H1 (cell line): ENCODE data around the gene DNAJB11. TPM values are rescaled to one million over a fixed set of nuclear protein-coding genes. Genes with fewer than 3 reads are reported as not detected.

Source experiments
- CTCF ChIA-PET: fragments of 300-600 bp; sonication (Branson Sonifier 250); formaldehyde crosslinking; loops from one replicate; lab custom pipeline; 2021; ENCODE audit not compliant: partially characterized antibody; lab: Charles Lee
- POLR2A ChIA-PET: fragments of 300-600 bp; sonication (Branson Sonifier 250); formaldehyde crosslinking; loops from one replicate; lab custom pipeline; 2021; ENCODE audit warnings: inconsistent platforms; ENCODE audit not compliant: partially characterized antibody; lab: Charles Lee
- DNase-seq, 2 experiments: peaks; one replicate each; pipeline versions ENCODE4 v3.0.0 to v3.0.0-alpha.2; 2010 to 2022; ENCODE audit warnings: low spot score in 2 of 2, low read depth in 1 of 2, mixed read lengths in 1 of 2
- FAIRE-seq: peaks from 2 replicates; lab custom pipeline; 2011; peaks lifted over from hg19 to GRCh38; lab: Jason Lieb, UNC
- H2AFZ ChIP-seq: 2 replicates; pipeline ENCODE4 v1.8.1; 2012; ENCODE audit warnings: low read length, inconsistent platforms
- H2AK5ac ChIP-seq: 2 replicates; pipeline ENCODE4 v1.6.1; 2013; ENCODE audit warnings: low read depth, low read length
- H2BK120ac ChIP-seq: replicated peaks from 2 replicates; pipeline ENCODE3; 2013; ENCODE audit warnings: low read depth, low read length, inconsistent platforms
- H2BK12ac ChIP-seq: 2 replicates; pipeline ENCODE4 v1.6.1; 2013; ENCODE audit warnings: low read depth, low read length
- H2BK15ac ChIP-seq: 2 replicates; pipeline ENCODE4 v1.6.1; 2013; ENCODE audit warnings: low read length
- H2BK20ac ChIP-seq: 2 replicates; pipeline ENCODE4 v1.6.1; 2013; ENCODE audit warnings: low read length
- H2BK5ac ChIP-seq: 2 replicates; pipeline ENCODE4 v1.6.1; 2013; ENCODE audit warnings: low read depth, low read length
- H3K14ac ChIP-seq: 2 replicates; pipeline ENCODE4 v1.6.1; 2013; ENCODE audit warnings: inconsistent platforms; ENCODE audit not compliant: insufficient read length
- H3K18ac ChIP-seq: 2 replicates; pipeline ENCODE4 v1.6.1; 2013; ENCODE audit warnings: low read length; ENCODE audit errors: extremely low read depth
- H3K23ac ChIP-seq: 2 replicates; pipeline ENCODE4 v1.6.1; 2013; ENCODE audit warnings: inconsistent platforms; ENCODE audit not compliant: insufficient read length
- H3K23me2 ChIP-seq: 2 replicates; pipeline ENCODE4 v1.6.1; 2013; ENCODE audit warnings: low read depth, low read length
- H3K27ac ChIP-seq: 2 replicates; pipeline ENCODE4 v1.6.1; 2011; ENCODE audit warnings: low read depth, low read length, inconsistent platforms
- H3K27me3 ChIP-seq, 4 experiments: replicated peaks in 1 of 4; 1 replicate in 1 of 4; 2 replicates in 3 of 4; pipeline versions ENCODE4 v1.6.1 to v1.8.1; 2011 to 2013; ENCODE audit warnings: low read length in 3 of 4, mild to moderate bottlenecking in 3 of 4, inconsistent platforms in 2 of 4, mixed read lengths in 2 of 4, moderate library complexity in 1 of 4; ENCODE audit not compliant: control insufficient read depth in 3 of 4, insufficient read depth in 3 of 4; ENCODE audit errors: extremely low read depth in 1 of 4
- H3K36me3 ChIP-seq, 4 experiments: 2 replicates each; pipeline versions ENCODE4 v1.6.1 to v1.8.1; 2011 to 2013; ENCODE audit warnings: mild to moderate bottlenecking in 4 of 4, low read length in 3 of 4, moderate library complexity in 2 of 4, control low read depth in 1 of 4, inconsistent platforms in 1 of 4; ENCODE audit not compliant: insufficient read depth in 4 of 4, control insufficient read depth in 2 of 4
- H3K4ac ChIP-seq: replicated peaks from 2 replicates; pipeline ENCODE3; 2013; ENCODE audit warnings: low read length, low read depth, mixed read lengths, inconsistent platforms; ENCODE audit not compliant: insufficient read length
- H3K4me1 ChIP-seq, 4 experiments: replicated peaks in 1 of 4; 1 replicate in 1 of 4; 2 replicates in 3 of 4; pipeline versions ENCODE4 v1.6.1 to v1.8.1; 2011 to 2013; ENCODE audit warnings: low read length in 3 of 4, inconsistent platforms in 2 of 4, mixed read lengths in 1 of 4; ENCODE audit not compliant: insufficient read depth in 4 of 4, control insufficient read depth in 3 of 4
- H3K4me2 ChIP-seq, 2 experiments: 2 replicates each; pipeline versions ENCODE4 v1.6.1 to v1.8.1; 2011 to 2013; ENCODE audit warnings: low read depth in 2 of 2, low read length in 2 of 2, control low read depth in 1 of 2, inconsistent platforms in 1 of 2, mild to moderate bottlenecking in 1 of 2; ENCODE audit not compliant: insufficient read depth in 1 of 2
- H3K4me3 ChIP-seq, 4 experiments: fragments of 200-600, 300-600 bp in 1 of 4; sonication (generic), shearing (Covaris generic), sonication (Bioruptor Twin) in 1 of 4; 2 replicates each; pipeline versions ENCODE4 v1.5.1 to v1.8.1; 2011 to 2016; ENCODE audit warnings: low read length in 4 of 4, low read depth in 3 of 4, control low read depth in 2 of 4, inconsistent platforms in 2 of 4, mild to moderate bottlenecking in 2 of 4, mixed read lengths in 1 of 4, moderate library complexity in 1 of 4; ENCODE audit not compliant: insufficient read depth in 2 of 4; ENCODE audit errors: extremely low read depth in 1 of 4
- H3K56ac ChIP-seq: replicated peaks from 2 replicates; pipeline ENCODE3; 2013; ENCODE audit warnings: low read depth, mild to moderate bottlenecking, mixed read lengths, low read length, inconsistent platforms; ENCODE audit not compliant: insufficient read length
- H3K79me1 ChIP-seq: 2 replicates; pipeline ENCODE4 v1.6.1; 2013; ENCODE audit warnings: low read depth, low read length, control low read depth
- H3K79me2 ChIP-seq, 2 experiments: 2 replicates each; pipeline versions ENCODE4 v1.6.1 to v1.8.1; 2012 to 2013; ENCODE audit warnings: low read length in 2 of 2, mild to moderate bottlenecking in 2 of 2, inconsistent platforms in 1 of 2; ENCODE audit not compliant: insufficient read depth in 2 of 2, control insufficient read depth in 1 of 2
- H3K9ac ChIP-seq, 4 experiments: replicated peaks in 1 of 4; 1 replicate in 1 of 4; 2 replicates in 3 of 4; pipeline versions ENCODE4 v1.6.1 to v1.8.1; 2011 to 2013; ENCODE audit warnings: low read depth in 3 of 4, low read length in 3 of 4, control low read depth in 2 of 4, mild to moderate bottlenecking in 2 of 4, moderate library complexity in 2 of 4, inconsistent platforms in 1 of 4; ENCODE audit errors: extremely low read depth in 1 of 4
- H3K9me3 ChIP-seq, 2 experiments: 2 replicates each; pipeline versions ENCODE4 v1.6.1 to v1.8.1; 2012 to 2013; ENCODE audit warnings: mild to moderate bottlenecking in 2 of 2, moderate library complexity in 2 of 2, control low read depth in 1 of 2, inconsistent platforms in 1 of 2, low read depth in 1 of 2, low read length in 1 of 2, mixed read lengths in 1 of 2; ENCODE audit not compliant: insufficient read depth in 2 of 2
- H4K20me1 ChIP-seq, 2 experiments: replicated peaks in 1 of 2; 2 replicates each; pipeline versions ENCODE3 to v1.8.1; 2011 to 2013; ENCODE audit warnings: inconsistent platforms in 2 of 2, low read length in 2 of 2, mild to moderate bottlenecking in 1 of 2; ENCODE audit not compliant: insufficient read depth in 2 of 2, control insufficient read depth in 1 of 2
- H4K5ac ChIP-seq: 2 replicates; pipeline ENCODE4 v1.6.1; 2013; ENCODE audit warnings: low read length, low read depth, mixed read lengths, inconsistent platforms; ENCODE audit not compliant: insufficient read length
- H4K8ac ChIP-seq: 2 replicates; pipeline ENCODE4 v1.8.0; 2013; ENCODE audit warnings: mild to moderate bottlenecking, moderate library complexity, low read length, inconsistent platforms; ENCODE audit not compliant: insufficient read depth; ENCODE audit errors: extremely low read depth
- H4K91ac ChIP-seq: replicated peaks from 2 replicates; pipeline ENCODE3; 2013; ENCODE audit warnings: low read length, mixed read lengths, inconsistent platforms; ENCODE audit not compliant: insufficient read length
- SIN3A ChIP-seq, 2 experiments: IDR thresholded peaks in 1 of 2; conservative IDR thresholded peaks in 1 of 2; 2 replicates each; pipeline ENCODE4 v1.6.1; 2011 to 2012; ENCODE audit warnings: low read length in 2 of 2, improper control_type of control experiment in 1 of 2, low read depth in 1 of 2, mild to moderate bottlenecking in 1 of 2
- SP2 ChIP-seq: IDR thresholded peaks from 2 replicates; pipeline ENCODE4 v1.6.1; 2012; ENCODE audit warnings: mild to moderate bottlenecking, low read length, inconsistent platforms
- SP4 ChIP-seq: IDR thresholded peaks from 2 replicates; pipeline ENCODE4 v1.6.1; 2012; ENCODE audit warnings: low read length, inconsistent platforms
- TAF1 ChIP-seq: IDR thresholded peaks from 2 replicates; pipeline ENCODE4 v1.6.1; 2011; ENCODE audit warnings: mild to moderate bottlenecking, low read depth, low read length
- TCF12 ChIP-seq: IDR thresholded peaks from 2 replicates; pipeline ENCODE4 v1.6.1; 2011; ENCODE audit warnings: low read depth, mild to moderate bottlenecking, low read length
- WGBS, 2 experiments: shearing (Covaris generic) in 1 of 2; methylation state at CpG; one replicate each; pipeline versions ENCODE4 v1.1.6 to v1.1.7; 2013 to 2015; ENCODE audit warnings: low lambda C conversion rate in 2 of 2, mixed read lengths in 2 of 2, inconsistent platforms in 1 of 2, low coverage in 1 of 2, missing lambda C conversion rate in 1 of 2; ENCODE audit not compliant: insufficient replicate concordance in 2 of 2, insufficient coverage in 1 of 2, insufficient read length in 1 of 2; ENCODE audit errors: extremely low coverage in 1 of 2, missing lambda C conversion rate in 1 of 2; 5-methylcytosine and 5-hydroxymethylcytosine counted together
- polyA plus RNA-seq, 7 experiments: library from polyadenylated mRNA; depleted of rRNA in 3 of 7; stranded (reverse) in 5 of 7; unstranded in 2 of 7; fragments of >200 nt in 5 of 7; fragments of 200-250 nt in 2 of 7; gene quantifications; 1 replicate in 5 of 7; 2 replicates in 1 of 7; 4 replicates in 1 of 7; pipeline versions ENCODE4 v1.2.1 to v1.2.3, GENCODE V29; 2011 to 2013; ENCODE audit warnings: missing spikeins in 2 of 7, mixed read lengths in 2 of 7
- total RNA-seq: library from RNA; stranded (reverse); fragmentation: NEBNext Ultra II Directional; extraction: Animal tissue kit (Norgen Biotek cat#: 25700); gene quantifications from 2 replicates; pipeline ENCODE4 v1.2.1, GENCODE V29; 2021
- TF ChIP-seq, protein P1 (sequence below), 3 experiments: IDR thresholded peaks; 1 replicate in 2 of 3; 2 replicates in 1 of 3; pipeline versions ENCODE4 v1.5.1 to v1.6.1; 2011; ENCODE audit warnings: low read length in 3 of 3, mild to moderate bottlenecking in 3 of 3, inconsistent platforms in 2 of 3, low read depth in 1 of 3, moderate library complexity in 1 of 3; ENCODE audit not compliant: insufficient read depth in 1 of 3; ENCODE audit errors: control extremely low read depth in 1 of 3

The DNAJB11 gene
- total and polyA plus RNA-seq, 2 of the 8 experiments (the other 6 are each of a cell fraction or from before 2014, with no cell fraction given): 14.6 to 63.9 TPM

DNA sequence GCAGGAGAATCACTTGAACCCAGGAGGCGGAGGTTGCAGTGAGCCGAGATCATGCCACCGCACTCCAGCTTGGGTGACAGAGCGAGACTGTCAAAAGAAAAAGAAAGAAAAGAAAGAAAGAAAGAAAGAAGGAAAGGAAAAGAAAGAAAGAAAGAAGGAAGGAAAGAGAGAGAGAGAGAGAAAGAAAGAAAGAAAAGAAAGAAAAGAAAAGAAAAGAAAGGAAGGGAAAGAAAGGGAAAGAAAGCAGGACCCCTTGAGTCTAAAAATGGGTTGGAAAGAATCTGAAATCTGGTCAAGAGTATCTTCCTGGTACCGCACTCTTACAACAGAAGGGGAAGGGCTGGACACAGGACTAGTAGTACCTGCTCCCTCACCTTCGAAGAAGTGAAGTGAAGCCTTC lies 45.9 kb upstream of the DNAJB11 start:
- Histone ChIP-seq H3K56ac (no peak overlapping the region), H3K79me2 (no peaks in the 10 kb centered on the region), H4K5ac (no peak overlapping the region), H3K36me3 (no peaks in the 10 kb centered on the region), H3K23me2 (peaks cover 2% of the 10 kb centered on the region; the same call in 1 of the 2 replicates), H2BK5ac (no peak overlapping the region), H4K20me1 (no peaks in the 10 kb centered on the region), H3K23ac (no peak overlapping the region), H3K9ac (no peak overlapping the region), H2BK12ac (no peak overlapping the region), H3K79me1 (no peaks in the 10 kb centered on the region), H3K27me3 (no peaks in the 10 kb centered on the region; a peak in 1 of 7 replicates), H3K9me3 (no peaks in the 10 kb centered on the region), H3K14ac (no peak overlapping the region), H3K4me3 (no peak overlapping the region), H3K4me1 (0 out of 7 replicates have a peak, but pooled peaks cover 0 to 2% (median 0%) of the 10 kb centered on the region in 4 experiments), H3K4me2 (no peak overlapping the region), H2AK5ac (no peak overlapping the region), H2BK120ac (no peak overlapping the region), H4K91ac (no peak overlapping the region), H3K18ac (no peak overlapping the region), H3K4ac (no peak overlapping the region), H3K27ac (no peak overlapping the region), H2BK20ac (no peak overlapping the region), H4K8ac (no peak overlapping the region), H2AFZ (no peak overlapping the region), H2BK15ac (no peak overlapping the region)
- CTCF ChIA-PET: interaction anchor here (1.0 to 2.0 kb wide), 2 partner anchors 9 to 10 kb away, joined by 3 to 7 read pairs; no protein-coding TSS in a partner anchor
- POLR2A ChIA-PET: no interaction called here
- WGBS, 2 experiments: 96% methylated on average over 6 of the region's 6 CpGs; no CpG with 5 or more reads in 1 of the 2 experiments
- FAIRE-seq: no peak
- no peak for DNase-seq
- TF ChIP-seq, protein P1, sequence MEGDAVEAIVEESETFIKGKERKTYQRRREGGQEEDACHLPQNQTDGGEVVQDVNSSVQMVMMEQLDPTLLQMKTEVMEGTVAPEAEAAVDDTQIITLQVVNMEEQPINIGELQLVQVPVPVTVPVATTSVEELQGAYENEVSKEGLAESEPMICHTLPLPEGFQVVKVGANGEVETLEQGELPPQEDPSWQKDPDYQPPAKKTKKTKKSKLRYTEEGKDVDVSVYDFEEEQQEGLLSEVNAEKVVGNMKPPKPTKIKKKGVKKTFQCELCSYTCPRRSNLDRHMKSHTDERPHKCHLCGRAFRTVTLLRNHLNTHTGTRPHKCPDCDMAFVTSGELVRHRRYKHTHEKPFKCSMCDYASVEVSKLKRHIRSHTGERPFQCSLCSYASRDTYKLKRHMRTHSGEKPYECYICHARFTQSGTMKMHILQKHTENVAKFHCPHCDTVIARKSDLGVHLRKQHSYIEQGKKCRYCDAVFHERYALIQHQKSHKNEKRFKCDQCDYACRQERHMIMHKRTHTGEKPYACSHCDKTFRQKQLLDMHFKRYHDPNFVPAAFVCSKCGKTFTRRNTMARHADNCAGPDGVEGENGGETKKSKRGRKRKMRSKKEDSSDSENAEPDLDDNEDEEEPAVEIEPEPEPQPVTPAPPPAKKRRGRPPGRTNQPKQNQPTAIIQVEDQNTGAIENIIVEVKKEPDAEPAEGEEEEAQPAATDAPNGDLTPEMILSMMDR (IDR thresholded peaks at IDR 0.05; ENCODE audit: control extremely low read depth in 1 of 3, insufficient read depth in 1 of 3, low read depth in 1 of 3, low read length in 3 of 3): no peak
- TF ChIP-seq TAF1 (no peak), SIN3A (conservative IDR thresholded peaks at IDR 0.05 in 1 of 2, IDR thresholded peaks at IDR 0.05 in 1 of 2; ENCODE audit: low read depth in 1 of 2, low read length in 2 of 2) (no peak), SP4 (no peak), TCF12 (no peak), SP2 (no peak)
